ENCODE data around the gene LRIG3.

DNA sequence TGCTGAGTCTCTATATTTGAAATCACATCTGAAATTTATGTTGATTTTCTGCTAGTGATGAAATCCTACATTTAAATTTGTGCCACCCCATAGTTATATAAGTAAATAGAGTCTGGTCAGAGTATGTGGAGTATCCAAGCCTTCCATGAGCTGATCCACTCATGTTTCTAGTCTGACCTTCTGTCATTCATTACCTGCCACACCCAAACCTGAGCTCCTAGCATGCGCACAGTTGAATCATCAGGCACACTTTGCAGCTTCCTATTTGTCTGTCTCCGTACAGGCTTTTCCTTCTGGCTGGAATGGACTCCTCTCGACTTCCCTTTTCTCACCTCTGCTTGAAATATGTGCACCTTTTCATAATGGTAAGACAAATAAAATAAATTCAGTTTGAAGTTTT, 45.3 kb upstream of the LRIG3 start:
- TF ChIP-seq, protein P1, sequence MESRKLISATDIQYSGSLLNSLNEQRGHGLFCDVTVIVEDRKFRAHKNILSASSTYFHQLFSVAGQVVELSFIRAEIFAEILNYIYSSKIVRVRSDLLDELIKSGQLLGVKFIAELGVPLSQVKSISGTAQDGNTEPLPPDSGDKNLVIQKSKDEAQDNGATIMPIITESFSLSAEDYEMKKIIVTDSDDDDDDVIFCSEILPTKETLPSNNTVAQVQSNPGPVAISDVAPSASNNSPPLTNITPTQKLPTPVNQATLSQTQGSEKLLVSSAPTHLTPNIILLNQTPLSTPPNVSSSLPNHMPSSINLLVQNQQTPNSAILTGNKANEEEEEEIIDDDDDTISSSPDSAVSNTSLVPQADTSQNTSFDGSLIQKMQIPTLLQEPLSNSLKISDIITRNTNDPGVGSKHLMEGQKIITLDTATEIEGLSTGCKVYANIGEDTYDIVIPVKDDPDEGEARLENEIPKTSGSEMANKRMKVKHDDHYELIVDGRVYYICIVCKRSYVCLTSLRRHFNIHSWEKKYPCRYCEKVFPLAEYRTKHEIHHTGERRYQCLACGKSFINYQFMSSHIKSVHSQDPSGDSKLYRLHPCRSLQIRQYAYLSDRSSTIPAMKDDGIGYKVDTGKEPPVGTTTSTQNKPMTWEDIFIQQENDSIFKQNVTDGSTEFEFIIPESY (IDR thresholded peaks at IDR 0.05): no peak
- TF ChIP-seq, protein P2, sequence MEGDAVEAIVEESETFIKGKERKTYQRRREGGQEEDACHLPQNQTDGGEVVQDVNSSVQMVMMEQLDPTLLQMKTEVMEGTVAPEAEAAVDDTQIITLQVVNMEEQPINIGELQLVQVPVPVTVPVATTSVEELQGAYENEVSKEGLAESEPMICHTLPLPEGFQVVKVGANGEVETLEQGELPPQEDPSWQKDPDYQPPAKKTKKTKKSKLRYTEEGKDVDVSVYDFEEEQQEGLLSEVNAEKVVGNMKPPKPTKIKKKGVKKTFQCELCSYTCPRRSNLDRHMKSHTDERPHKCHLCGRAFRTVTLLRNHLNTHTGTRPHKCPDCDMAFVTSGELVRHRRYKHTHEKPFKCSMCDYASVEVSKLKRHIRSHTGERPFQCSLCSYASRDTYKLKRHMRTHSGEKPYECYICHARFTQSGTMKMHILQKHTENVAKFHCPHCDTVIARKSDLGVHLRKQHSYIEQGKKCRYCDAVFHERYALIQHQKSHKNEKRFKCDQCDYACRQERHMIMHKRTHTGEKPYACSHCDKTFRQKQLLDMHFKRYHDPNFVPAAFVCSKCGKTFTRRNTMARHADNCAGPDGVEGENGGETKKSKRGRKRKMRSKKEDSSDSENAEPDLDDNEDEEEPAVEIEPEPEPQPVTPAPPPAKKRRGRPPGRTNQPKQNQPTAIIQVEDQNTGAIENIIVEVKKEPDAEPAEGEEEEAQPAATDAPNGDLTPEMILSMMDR (IDR thresholded peaks at IDR 0.05; ENCODE audit: low read depth, low read length, missing input control): no peak
- no peak for TF ChIP-seq YY1 (IDR thresholded peaks at IDR 0.05)
- no peak for TF ChIP-seq HNF4G (IDR thresholded peaks at IDR 0.05)
- TF ChIP-seq, protein P3, sequence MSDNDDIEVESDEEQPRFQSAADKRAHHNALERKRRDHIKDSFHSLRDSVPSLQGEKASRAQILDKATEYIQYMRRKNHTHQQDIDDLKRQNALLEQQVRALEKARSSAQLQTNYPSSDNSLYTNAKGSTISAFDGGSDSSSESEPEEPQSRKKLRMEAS (IDR thresholded peaks at IDR 0.05): no peak
- no peak for TF ChIP-seq TAF1 (conservative IDR thresholded peaks at IDR 0.05)

Data from liver (tissue), 3 donors.